ENCODE results near the gene RELN.

RELN gene

GRCh38 chr7:103691291-103691690, 298.2 kb downstream of the RELN start:
- Histone ChIP-seq H2AFZ (ENCODE audit: low read depth, low read length) (no peak overlapping the region), H3K23ac (ENCODE audit: low read length in 2 of 2) (no peak overlapping the region), H3K14ac (ENCODE audit: low read length in 2 of 2) (no peak overlapping the region), H3K79me1 (replicated peaks; ENCODE audit: low read length, poor library complexity, severe bottlenecking) (no peaks in the 10 kb centered on the region), H3K4ac (ENCODE audit: low read depth in 1 of 2, low read length in 2 of 2) (no peak overlapping the region), H2BK5ac (ENCODE audit: low read depth, low read length, poor library complexity, severe bottlenecking) (no peak overlapping the region), H3K4me3 (ENCODE audit: insufficient read depth in 1 of 2, low read depth in 1 of 2, low read length in 2 of 2) (no peak overlapping the region), H2BK15ac (ENCODE audit: low read depth, poor library complexity, severe bottlenecking) (no peak overlapping the region), H2AK5ac (ENCODE audit: low read length, severe bottlenecking) (no peak overlapping the region), H3K9me3 (ENCODE audit: control insufficient read depth, low read length) (no peaks in the 10 kb centered on the region), H3K18ac (ENCODE audit: low read depth in 1 of 2, low read length in 2 of 2) (no peak overlapping the region), H2BK120ac (ENCODE audit: low read depth, low read length) (no peak overlapping the region), H3K36me3 (ENCODE audit: control insufficient read depth in 1 of 2, insufficient read depth in 2 of 2, low read depth in 1 of 2, low read length in 2 of 2) (no peaks in the 10 kb centered on the region), H4K91ac (ENCODE audit: low read length) (no peak overlapping the region), H3K27me3 (ENCODE audit: control insufficient read depth in 1 of 2, insufficient read depth in 1 of 2, low read length in 2 of 2) (no peaks in the 10 kb centered on the region), H2BK12ac (ENCODE audit: low read length in 2 of 2) (no peak overlapping the region), H3K4me1 (ENCODE audit: control insufficient read depth, insufficient read depth, low read depth, low read length) (peaks cover 2% of the 10 kb centered on the region), H3K9ac (ENCODE audit: low read length) (no peak overlapping the region), H3K27ac (ENCODE audit: low read length, poor library complexity, severe bottlenecking) (no peak overlapping the region), H3K4me2 (ENCODE audit: low read length, poor library complexity, severe bottlenecking) (no peak overlapping the region), H4K8ac (ENCODE audit: low read length) (no peak overlapping the region)
- WGBS: 90% methylated on average over 3 of the region's 4 CpGs
- DNase-seq: no peak

- H3K36me3 ChIP-seq (ENCODE audit: control insufficient read depth in 1 of 2, insufficient read depth in 2 of 2, low read depth in 1 of 2, low read length in 2 of 2): no peaks in the 10 kb centered on the region
- no peak overlapping the region for H3K4ac ChIP-seq (ENCODE audit: low read depth in 1 of 2, low read length in 2 of 2)
- no peak overlapping the region for H2AFZ ChIP-seq (ENCODE audit: low read depth, low read length)
- no peak overlapping the region for H3K14ac ChIP-seq (ENCODE audit: low read length in 2 of 2)
- H3K9me3 ChIP-seq (ENCODE audit: control insufficient read depth, low read length): no peaks in the 10 kb centered on the region
- H3K4me1 ChIP-seq (ENCODE audit: control insufficient read depth, insufficient read depth, low read depth, low read length): peaks cover 2% of the 10 kb centered on the region
- no peak overlapping the region for H2BK120ac ChIP-seq (ENCODE audit: low read depth, low read length)
- WGBS: 62% methylated on average over 5 of the region's 6 CpGs
- no peak overlapping the region for H3K4me2 ChIP-seq (ENCODE audit: low read length, poor library complexity, severe bottlenecking)
- DNase-seq: no peak
- no peak overlapping the region for H3K27ac ChIP-seq (ENCODE audit: low read length, poor library complexity, severe bottlenecking)
- no peak overlapping the region for H2BK12ac ChIP-seq (ENCODE audit: low read length in 2 of 2)
- no peak overlapping the region for H2BK5ac ChIP-seq (ENCODE audit: low read depth, low read length, poor library complexity, severe bottlenecking)
- H2AK5ac ChIP-seq (ENCODE audit: low read length, severe bottlenecking): no peak overlapping the region
- H3K18ac ChIP-seq (ENCODE audit: low read depth in 1 of 2, low read length in 2 of 2): no peak overlapping the region
- no peak overlapping the region for H3K9ac ChIP-seq (ENCODE audit: low read length)
- H3K79me1 ChIP-seq (replicated peaks; ENCODE audit: low read length, poor library complexity, severe bottlenecking): no peaks in the 10 kb centered on the region
- no peak overlapping the region for H4K8ac ChIP-seq (ENCODE audit: low read length)
- H3K27me3 ChIP-seq (ENCODE audit: control insufficient read depth in 1 of 2, insufficient read depth in 1 of 2, low read length in 2 of 2): no peaks in the 10 kb centered on the region
- H3K4me3 ChIP-seq (ENCODE audit: insufficient read depth in 1 of 2, low read depth in 1 of 2, low read length in 2 of 2): no peak overlapping the region
- H2BK15ac ChIP-seq (ENCODE audit: low read depth, poor library complexity, severe bottlenecking): no peak overlapping the region
- H3K23ac ChIP-seq (ENCODE audit: low read length in 2 of 2): no peak overlapping the region
- no peak overlapping the region for H4K91ac ChIP-seq (ENCODE audit: low read length)
These were observed 299.1 kb downstream of the RELN start for GRCh38 chr7:103690242-103690974.

GRCh38 chr7:103689255-103689654, 300.2 kb downstream of the RELN start:
- Histone ChIP-seq H3K23ac (ENCODE audit: low read length in 2 of 2) (no peak overlapping the region), H2BK5ac (ENCODE audit: low read depth, low read length, poor library complexity, severe bottlenecking) (no peak overlapping the region), H3K79me1 (replicated peaks; ENCODE audit: low read length, poor library complexity, severe bottlenecking) (no peaks in the 10 kb centered on the region), H4K8ac (ENCODE audit: low read length) (no peak overlapping the region), H3K14ac (ENCODE audit: low read length in 2 of 2) (no peak overlapping the region), H2AK5ac (ENCODE audit: low read length, severe bottlenecking) (no peak overlapping the region), H2AFZ (ENCODE audit: low read depth, low read length) (no peak overlapping the region), H3K18ac (ENCODE audit: low read depth in 1 of 2, low read length in 2 of 2) (no peak overlapping the region), H3K4me1 (ENCODE audit: control insufficient read depth, insufficient read depth, low read depth, low read length) (peaks cover 2% of the 10 kb centered on the region), H3K36me3 (ENCODE audit: control insufficient read depth in 1 of 2, insufficient read depth in 2 of 2, low read depth in 1 of 2, low read length in 2 of 2) (no peaks in the 10 kb centered on the region), H2BK12ac (ENCODE audit: low read length in 2 of 2) (no peak overlapping the region), H4K91ac (ENCODE audit: low read length) (no peak overlapping the region), H3K4ac (ENCODE audit: low read depth in 1 of 2, low read length in 2 of 2) (no peak overlapping the region), H3K4me3 (ENCODE audit: insufficient read depth in 1 of 2, low read depth in 1 of 2, low read length in 2 of 2) (no peak overlapping the region), H2BK120ac (ENCODE audit: low read depth, low read length) (no peak overlapping the region), H3K9ac (ENCODE audit: low read length) (no peak overlapping the region), H3K27ac (ENCODE audit: low read length, poor library complexity, severe bottlenecking) (no peak overlapping the region), H2BK15ac (ENCODE audit: low read depth, poor library complexity, severe bottlenecking) (no peak overlapping the region), H3K4me2 (ENCODE audit: low read length, poor library complexity, severe bottlenecking) (peak overlapping the region; percentile 29), H3K27me3 (ENCODE audit: control insufficient read depth in 1 of 2, insufficient read depth in 1 of 2, low read length in 2 of 2) (no peaks in the 10 kb centered on the region), H3K9me3 (ENCODE audit: control insufficient read depth, low read length) (no peaks in the 10 kb centered on the region)
- DNase-seq: no peak
- WGBS: 77% methylated on average over 5 of the region's 5 CpGs

GRCh38 chr7:103687951-103688350, 301.5 kb downstream of the RELN start:
- H3K4me2 ChIP-seq (ENCODE audit: low read length, poor library complexity, severe bottlenecking): no peak overlapping the region
- H3K27ac ChIP-seq (ENCODE audit: low read length, poor library complexity, severe bottlenecking): no peak overlapping the region
- no peaks in the 10 kb centered on the region for H3K79me1 ChIP-seq (replicated peaks; ENCODE audit: low read length, poor library complexity, severe bottlenecking)
- no peak overlapping the region for H2AFZ ChIP-seq (ENCODE audit: low read depth, low read length)
- H3K36me3 ChIP-seq (ENCODE audit: control insufficient read depth in 1 of 2, insufficient read depth in 2 of 2, low read depth in 1 of 2, low read length in 2 of 2): no peaks in the 10 kb centered on the region
- H3K4me3 ChIP-seq (ENCODE audit: insufficient read depth in 1 of 2, low read depth in 1 of 2, low read length in 2 of 2): no peak overlapping the region
- no peak overlapping the region for H3K18ac ChIP-seq (ENCODE audit: low read depth in 1 of 2, low read length in 2 of 2)
- H3K23ac ChIP-seq (ENCODE audit: low read length in 2 of 2): no peak overlapping the region
- peaks cover 2% of the 10 kb centered on the region for H3K4me1 ChIP-seq (ENCODE audit: control insufficient read depth, insufficient read depth, low read depth, low read length)
- H4K8ac ChIP-seq (ENCODE audit: low read length): no peak overlapping the region
- no peak overlapping the region for H3K4ac ChIP-seq (ENCODE audit: low read depth in 1 of 2, low read length in 2 of 2)
- H4K91ac ChIP-seq (ENCODE audit: low read length): no peak overlapping the region
- no peak overlapping the region for H2BK12ac ChIP-seq (ENCODE audit: low read length in 2 of 2)
- no peak overlapping the region for H2BK120ac ChIP-seq (ENCODE audit: low read depth, low read length)
- H3K9ac ChIP-seq (ENCODE audit: low read length): no peak overlapping the region
- H2BK15ac ChIP-seq (ENCODE audit: low read depth, poor library complexity, severe bottlenecking): no peak overlapping the region
- H3K9me3 ChIP-seq (ENCODE audit: control insufficient read depth, low read length): no peaks in the 10 kb centered on the region
- H3K14ac ChIP-seq (ENCODE audit: low read length in 2 of 2): no peak overlapping the region
- 100% methylated on average over 1 of the region's 1 CpG for WGBS
- DNase-seq: no peak
- H2BK5ac ChIP-seq (ENCODE audit: low read depth, low read length, poor library complexity, severe bottlenecking): no peak overlapping the region
- no peak overlapping the region for H2AK5ac ChIP-seq (ENCODE audit: low read length, severe bottlenecking)
- no peaks in the 10 kb centered on the region for H3K27me3 ChIP-seq (ENCODE audit: control insufficient read depth in 1 of 2, insufficient read depth in 1 of 2, low read length in 2 of 2)

Measured in mesenchymal stem cell (in vitro differentiated cells and primary cell).